Prostate gland (tissue), 2 donors: ENCODE data around the gene NDUFAF4. TPM values are rescaled to one million over a fixed set of nuclear protein-coding genes. Genes with fewer than 3 reads are reported as not detected.

Experiments used
- DNase-seq: peaks from one replicate; pipeline ENCODE4 v3.0.0-alpha.2; 2019; ENCODE audit warnings: low spot score
- H3K27ac ChIP-seq, 2 donors: fragments of 200-600 bp; sonication (generic); 2 replicates each; pipeline ENCODE4 v1.5.1; 2017 to 2019
- H3K27me3 ChIP-seq: fragments of 200-600 bp; sonication (generic); replicated peaks from 2 replicates; pipeline ENCODE4 v1.5.1; 2019; ENCODE audit not compliant: insufficient read depth
- H3K36me3 ChIP-seq, 2 donors: fragments of 200-600 bp; sonication (generic); 1 replicate in 1 of 2; 2 replicates in 1 of 2; pipeline versions ENCODE4 v1.5.1 to v1.8.1; 2017 to 2019
- H3K4me1 ChIP-seq: fragments of 200-600 bp; sonication (generic); replicated peaks from 2 replicates; pipeline ENCODE4 v1.5.1; 2019
- H3K4me3 ChIP-seq, 2 donors: fragments of 200-600 bp; sonication (generic); 2 replicates each; pipeline ENCODE4 v1.5.1; 2017 to 2019
- H3K9me3 ChIP-seq: fragments of 200-600 bp; sonication (generic); 2 replicates; pipeline ENCODE4 v1.5.1; 2017
- POLR2A ChIP-seq: fragments of 450-650 bp; IDR thresholded peaks from one replicate; pipeline ENCODE4 v1.6.1; 2016; ENCODE audit warnings: antibody characterized with exemption, mild to moderate bottlenecking
- POLR2AphosphoS5 ChIP-seq: sonication (generic); formaldehyde crosslinking; IDR thresholded peaks from one replicate; pipeline ENCODE4 v1.6.1; 2017; ENCODE audit warnings: antibody characterized with exemption
- WGBS: methylation state at CpG from one replicate; pipeline ENCODE4 v1.1.5; 2018; 5-methylcytosine and 5-hydroxymethylcytosine counted together
- intact Hi-C: fragments of 100-400 bp; cut with DNase I; formaldehyde crosslinking; loops from one replicate; pipeline ENCODE4 v1.14.2; 2022
- total RNA-seq, 2 donors: library from RNA; depleted of rRNA; stranded (reverse); fragments of >200 nt; gene quantifications; one replicate each; pipeline ENCODE4 v1.1.0, GENCODE V29; 2016
- TF ChIP-seq, protein P1 (sequence below), 4 experiments: fragments of 200-600 bp in 2 of 4; fragments of 450-650 bp in 2 of 4; sonication (generic) in 2 of 4; IDR thresholded peaks; 1 replicate in 3 of 4; 2 replicates in 1 of 4; pipeline ENCODE4 v1.5.1; 2016 to 2019; ENCODE audit warnings: antibody characterized with exemption in 4 of 4, mild to moderate bottlenecking in 2 of 4, moderate library complexity in 2 of 4

Gene NDUFAF4
- total RNA-seq = 10 to 100 TPM; 15.6 to 29.9 TPM

GRCh38 chr6:96897396-96898240 is at the start of gene NDUFAF4:
NDUFAF4 (minus strand) TSS chr6:96897891; CDS start chr6:96897801, 90 bp downstream.
- intact Hi-C loops = loop anchor here (10.0 kb wide), 1 partner anchor 273 kb away; no protein-coding TSS in a partner anchor
- Histone ChIP-seq H3K9me3 (no peaks in the 10 kb centered on the region), H3K27me3 (no peaks in the 10 kb centered on the region), H3K36me3 (no peaks in the 10 kb centered on the region), H3K4me1 (peaks cover 5% of the 10 kb centered on the region), H3K27ac (peak within 1 kb of the TSS; percentile 67 to 82), H3K4me3 (peak within 1 kb of the TSS; percentile 78 to 80)
- peak; percentile 95 for DNase-seq
- TF ChIP-seq POLR2A (no peak), POLR2AphosphoS5 (peak; percentile 90)
- TF ChIP-seq, protein P1, sequence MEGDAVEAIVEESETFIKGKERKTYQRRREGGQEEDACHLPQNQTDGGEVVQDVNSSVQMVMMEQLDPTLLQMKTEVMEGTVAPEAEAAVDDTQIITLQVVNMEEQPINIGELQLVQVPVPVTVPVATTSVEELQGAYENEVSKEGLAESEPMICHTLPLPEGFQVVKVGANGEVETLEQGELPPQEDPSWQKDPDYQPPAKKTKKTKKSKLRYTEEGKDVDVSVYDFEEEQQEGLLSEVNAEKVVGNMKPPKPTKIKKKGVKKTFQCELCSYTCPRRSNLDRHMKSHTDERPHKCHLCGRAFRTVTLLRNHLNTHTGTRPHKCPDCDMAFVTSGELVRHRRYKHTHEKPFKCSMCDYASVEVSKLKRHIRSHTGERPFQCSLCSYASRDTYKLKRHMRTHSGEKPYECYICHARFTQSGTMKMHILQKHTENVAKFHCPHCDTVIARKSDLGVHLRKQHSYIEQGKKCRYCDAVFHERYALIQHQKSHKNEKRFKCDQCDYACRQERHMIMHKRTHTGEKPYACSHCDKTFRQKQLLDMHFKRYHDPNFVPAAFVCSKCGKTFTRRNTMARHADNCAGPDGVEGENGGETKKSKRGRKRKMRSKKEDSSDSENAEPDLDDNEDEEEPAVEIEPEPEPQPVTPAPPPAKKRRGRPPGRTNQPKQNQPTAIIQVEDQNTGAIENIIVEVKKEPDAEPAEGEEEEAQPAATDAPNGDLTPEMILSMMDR (IDR thresholded peaks at IDR 0.05) = peak; percentile 75 to 98 (median 96)
- under 1% methylated on average over 65 of the region's 71 CpGs for WGBS

DNA sequence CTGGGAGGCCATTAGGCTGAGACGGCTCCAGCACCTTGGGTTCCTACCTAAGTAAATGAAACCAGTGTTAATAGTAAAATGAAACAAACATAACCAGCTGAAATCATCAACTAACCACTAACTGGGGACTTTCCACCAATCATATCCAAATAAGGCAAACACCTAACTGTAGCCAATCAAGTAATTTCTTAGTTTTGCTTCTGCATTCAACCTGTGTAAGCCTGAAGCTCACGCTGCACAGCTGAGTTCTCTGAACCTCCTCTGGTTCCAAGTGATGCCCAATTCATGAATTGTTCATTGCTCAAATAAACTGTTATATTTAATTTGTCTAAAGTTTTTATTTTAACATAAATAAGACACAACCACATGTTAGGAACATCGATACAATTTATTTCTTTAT is 49.4 kb upstream of the NDUFAF4 start:
- WGBS = 79% methylated on average over 3 of the region's 3 CpGs
- TF ChIP-seq, protein P1 (IDR thresholded peaks at IDR 0.05) = no peak
- TF ChIP-seq POLR2AphosphoS5 = no peak
- no peak for TF ChIP-seq POLR2A

DNA sequence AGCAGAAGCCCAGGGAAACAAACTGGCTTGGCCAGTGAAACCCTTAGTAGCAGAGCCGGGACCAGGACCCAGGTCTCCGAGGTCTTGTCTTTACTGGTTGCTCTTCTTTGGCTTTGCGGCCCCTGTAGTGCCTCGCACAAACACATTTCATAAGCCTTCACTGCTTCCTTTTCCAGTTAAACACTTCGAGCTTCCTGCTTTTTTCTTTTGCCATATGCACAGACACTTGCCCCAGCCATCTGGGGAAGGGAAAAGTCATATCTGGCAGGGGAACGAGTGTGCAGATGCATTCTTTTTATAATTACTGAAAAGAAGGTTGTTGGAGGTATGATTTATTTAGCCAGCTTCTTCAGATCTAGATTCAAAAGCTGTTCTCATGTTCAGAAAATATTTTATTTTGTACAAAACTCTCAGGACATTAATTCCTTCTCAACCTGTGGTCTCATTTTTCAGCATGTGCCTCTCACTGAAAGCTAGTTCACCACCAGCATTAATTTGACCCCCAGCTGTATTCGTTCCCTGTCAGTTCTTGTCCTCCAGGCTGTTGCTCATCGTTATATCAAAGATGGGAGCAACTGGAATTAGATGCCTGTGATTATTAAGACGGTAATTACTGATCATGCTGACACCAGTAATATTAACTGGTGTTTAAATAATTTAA is 46.0 kb upstream of the NDUFAF4 start:
- H3K27me3 ChIP-seq = no peaks in the 10 kb centered on the region
- H3K4me3 ChIP-seq = no peak overlapping the region
- no peak for DNase-seq
- H3K4me1 ChIP-seq = no peaks in the 10 kb centered on the region
- H3K9me3 ChIP-seq = no peaks in the 10 kb centered on the region
- 66% methylated on average over 9 of the region's 9 CpGs for WGBS
- intact Hi-C loops = no loop called here
- TF ChIP-seq POLR2AphosphoS5 (no peak), POLR2A (no peak)
- TF ChIP-seq, protein P1 (IDR thresholded peaks at IDR 0.05) = no peak
- no peak overlapping the region for H3K27ac ChIP-seq
- H3K36me3 ChIP-seq = no peaks in the 10 kb centered on the region

More for the DNA sequence above, 49.4 kb upstream of the NDUFAF4 start:
- no peaks in the 10 kb centered on the region for H3K4me1 ChIP-seq
- no peaks in the 10 kb centered on the region for H3K9me3 ChIP-seq
- intact Hi-C loops = no loop called here
- no peak overlapping the region for H3K4me3 ChIP-seq
- H3K36me3 ChIP-seq = no peaks in the 10 kb centered on the region
- H3K27ac ChIP-seq = no peak overlapping the region
- no peak for DNase-seq
- H3K27me3 ChIP-seq = no peaks in the 10 kb centered on the region

DNA sequence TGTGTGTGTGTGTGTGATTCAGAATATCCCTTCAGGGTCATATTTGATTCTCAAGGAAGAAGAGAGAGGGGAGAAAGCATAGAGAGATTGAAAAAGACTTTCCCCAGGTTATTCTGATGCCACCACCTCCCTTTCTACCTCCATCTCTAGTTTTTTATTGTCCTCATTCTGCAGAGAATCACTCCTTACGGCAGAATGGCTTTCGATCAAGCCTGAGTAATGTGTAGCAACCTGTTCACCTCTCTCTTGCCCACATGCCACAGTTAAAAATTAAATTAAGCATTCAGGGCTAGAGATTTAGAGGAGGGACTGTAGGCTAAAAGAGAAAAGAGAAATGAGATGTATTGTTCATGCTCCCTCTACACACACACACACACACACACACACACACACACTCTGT is 45.0 kb upstream of the NDUFAF4 start:
- H3K27ac ChIP-seq = no peak overlapping the region
- intact Hi-C loops = no loop called here
- TF ChIP-seq, protein P1 (IDR thresholded peaks at IDR 0.05) = no peak
- TF ChIP-seq POLR2A (no peak), POLR2AphosphoS5 (no peak)
- 57% methylated on average over 2 of the region's 2 CpGs for WGBS
- no peaks in the 10 kb centered on the region for H3K36me3 ChIP-seq
- no peak for DNase-seq
- no peaks in the 10 kb centered on the region for H3K4me1 ChIP-seq
- H3K4me3 ChIP-seq = no peak overlapping the region
- no peaks in the 10 kb centered on the region for H3K27me3 ChIP-seq
- no peaks in the 10 kb centered on the region for H3K9me3 ChIP-seq
